Omental fat pad (tissue), 4 donors: ENCODE data around the gene MBL2. TPM values are rescaled to one million over a fixed set of nuclear protein-coding genes. Genes with fewer than 3 reads are reported as not detected.

ENCODE experiments used
- ATAC-seq: fragments of 150-250 bp; one replicate; pipeline ENCODE4 v1.9.1; 2016; ENCODE audit warnings: mild to moderate bottlenecking, moderate library complexity; ENCODE audit not compliant: low FRiP score
- DNase-seq: peaks from one replicate; pipeline ENCODE4 v3.0.0-alpha.2; 2019; ENCODE audit warnings: low spot score
- CTCF ChIP-seq, 3 donors: fragments of 450-650 bp; IDR thresholded peaks; one replicate each; pipeline ENCODE4 v1.5.1; 2016 to 2017; ENCODE audit warnings: antibody characterized with exemption in 3 of 3, mild to moderate bottlenecking in 3 of 3, moderate library complexity in 2 of 3
- total RNA-seq, 4 donors: library from RNA; depleted of rRNA; stranded (reverse); fragments of >200 nt; gene quantifications; one replicate each; pipeline ENCODE4 v1.1.0, GENCODE V29; 2016

The MBL2 gene
- total RNA-seq, 4 donors from 2014 or later, result not detected

- DNase-seq, result no peak
- TF ChIP-seq CTCF (IDR thresholded peaks at IDR 0.05), result no peak
- ATAC-seq, result no peak
Measured at GRCh38 chr10:52744057-52744805, 28.4 kb downstream of the MBL2 start.

- ATAC-seq, result no peak
- no peak for TF ChIP-seq CTCF (IDR thresholded peaks at IDR 0.05)
Measured at GRCh38 chr10:52742731-52743130, 29.9 kb downstream of the MBL2 start.

DNA sequence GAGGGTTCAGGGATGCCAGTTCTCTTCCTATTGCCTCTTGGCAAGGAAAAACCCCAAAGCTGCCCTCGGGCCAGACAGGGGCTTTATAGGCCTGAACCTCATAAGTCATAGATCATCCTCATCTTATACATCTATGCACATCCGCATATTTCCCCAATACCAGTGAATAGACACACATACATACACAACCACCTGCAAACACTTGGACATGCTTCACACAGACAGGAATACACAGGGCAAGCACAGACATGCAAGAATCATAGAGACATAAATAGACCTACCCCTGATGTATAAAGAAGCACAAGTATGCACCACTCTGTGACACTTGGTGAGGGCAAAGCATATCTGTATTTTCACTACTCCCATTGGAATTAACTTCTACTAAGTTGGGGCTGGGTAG, 30.7 kb downstream of the MBL2 start:
- DNase-seq (no peak), ATAC-seq (no peak)
- TF ChIP-seq CTCF (IDR thresholded peaks at IDR 0.05), result no peak

More at GRCh38 chr10:52742731-52743130, 29.9 kb downstream of the MBL2 start:
- DNase-seq, result no peak

DNA sequence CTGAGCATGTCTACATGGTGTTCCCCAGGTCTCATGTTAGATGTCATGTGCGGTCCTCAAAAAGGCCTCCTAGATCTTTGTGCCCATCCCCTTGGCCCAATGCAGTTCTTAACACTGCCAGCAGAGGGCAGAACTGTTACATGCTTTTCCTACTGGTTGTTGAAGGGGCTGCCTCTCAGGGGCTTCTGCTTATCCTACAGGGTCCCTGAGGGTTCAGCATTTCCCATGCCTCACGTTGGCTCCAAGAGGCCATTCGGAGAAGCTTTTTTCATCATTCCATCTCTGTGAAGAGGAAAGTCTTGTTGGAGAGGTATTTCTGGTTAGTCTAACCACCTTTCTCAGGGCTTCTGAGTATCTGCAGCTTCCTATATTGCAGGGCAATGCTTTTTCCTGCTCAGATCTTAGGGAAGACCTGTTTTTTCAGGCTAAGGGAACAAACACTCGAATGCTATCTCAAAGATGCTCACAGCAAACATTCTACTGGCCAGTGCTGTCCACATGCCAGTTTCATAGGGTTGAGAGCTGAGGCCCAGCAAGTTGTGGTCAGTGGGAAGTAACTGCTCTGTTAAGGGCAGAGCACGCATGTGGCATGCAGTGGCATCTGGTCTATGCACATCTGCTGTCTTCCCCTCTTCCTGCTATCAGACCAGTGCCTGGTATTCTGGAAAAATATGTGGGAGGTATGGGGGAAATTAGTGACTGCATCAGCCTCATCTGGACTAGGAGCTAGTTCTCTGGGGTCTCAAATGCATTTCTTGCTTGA, 31.5 kb downstream of the MBL2 start:
- ATAC-seq (no peak), DNase-seq (peak; percentile 56)
- peak in 1 of 3 donors; percentile 24 for TF ChIP-seq CTCF (IDR thresholded peaks at IDR 0.05)

DNA sequence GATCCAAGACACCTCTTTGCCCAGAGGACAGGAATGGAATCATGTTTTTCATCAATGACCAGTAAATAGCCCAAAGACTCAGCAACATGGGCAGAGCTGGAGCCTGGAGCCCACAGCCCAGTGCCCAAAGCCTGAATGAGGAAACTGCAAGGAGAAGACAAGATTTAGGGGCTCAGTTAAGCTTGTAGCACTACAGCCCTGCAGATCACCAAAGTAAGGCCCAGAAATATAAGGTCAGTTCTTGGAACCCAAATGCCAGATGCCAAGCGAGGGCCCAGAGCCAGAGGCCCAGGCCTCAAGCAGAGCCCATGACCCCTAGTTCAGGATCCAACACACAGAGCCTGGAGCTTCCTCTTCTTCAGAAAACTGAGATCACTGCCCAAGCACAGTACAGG, 32.4 kb downstream of the MBL2 start:
- TF ChIP-seq CTCF (IDR thresholded peaks at IDR 0.05), result no peak
- DNase-seq (no peak), ATAC-seq (no peak)

- DNase-seq (no peak), ATAC-seq (no peak)
- TF ChIP-seq CTCF (IDR thresholded peaks at IDR 0.05), result no peak
Measured at GRCh38 chr10:52739380-52740154, 33.0 kb downstream of the MBL2 start.
